Measurements from ENCODE around the gene CHRNE.

DNA sequence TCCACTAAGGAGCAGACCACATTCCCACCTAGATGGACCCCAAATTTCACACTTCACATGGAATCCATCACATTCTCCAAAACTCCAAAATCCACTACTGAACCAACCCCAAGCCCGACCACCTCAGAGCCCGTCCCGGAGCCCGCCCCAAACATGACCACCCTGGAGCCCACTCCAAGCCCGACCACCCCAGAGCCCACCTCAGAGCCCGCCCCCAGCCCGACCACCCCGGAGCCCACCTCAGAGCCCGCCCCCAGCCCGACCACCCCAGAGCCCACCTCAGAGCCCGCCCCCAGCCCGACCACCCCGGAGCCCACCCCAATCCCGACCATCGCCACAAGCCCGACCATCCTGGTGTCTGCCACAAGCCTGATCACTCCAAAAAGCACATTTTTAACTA is 30.7 kb upstream of the CHRNE start:
- TF ChIP-seq, protein P1, sequence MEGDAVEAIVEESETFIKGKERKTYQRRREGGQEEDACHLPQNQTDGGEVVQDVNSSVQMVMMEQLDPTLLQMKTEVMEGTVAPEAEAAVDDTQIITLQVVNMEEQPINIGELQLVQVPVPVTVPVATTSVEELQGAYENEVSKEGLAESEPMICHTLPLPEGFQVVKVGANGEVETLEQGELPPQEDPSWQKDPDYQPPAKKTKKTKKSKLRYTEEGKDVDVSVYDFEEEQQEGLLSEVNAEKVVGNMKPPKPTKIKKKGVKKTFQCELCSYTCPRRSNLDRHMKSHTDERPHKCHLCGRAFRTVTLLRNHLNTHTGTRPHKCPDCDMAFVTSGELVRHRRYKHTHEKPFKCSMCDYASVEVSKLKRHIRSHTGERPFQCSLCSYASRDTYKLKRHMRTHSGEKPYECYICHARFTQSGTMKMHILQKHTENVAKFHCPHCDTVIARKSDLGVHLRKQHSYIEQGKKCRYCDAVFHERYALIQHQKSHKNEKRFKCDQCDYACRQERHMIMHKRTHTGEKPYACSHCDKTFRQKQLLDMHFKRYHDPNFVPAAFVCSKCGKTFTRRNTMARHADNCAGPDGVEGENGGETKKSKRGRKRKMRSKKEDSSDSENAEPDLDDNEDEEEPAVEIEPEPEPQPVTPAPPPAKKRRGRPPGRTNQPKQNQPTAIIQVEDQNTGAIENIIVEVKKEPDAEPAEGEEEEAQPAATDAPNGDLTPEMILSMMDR (IDR thresholded peaks at IDR 0.05) = no peak
- TF ChIP-seq POLR2A (IDR thresholded peaks at IDR 0.05) (no peak), POLR2AphosphoS5 (IDR thresholded peaks at IDR 0.05; ENCODE audit: insufficient read depth in 1 of 2, low read depth in 1 of 2) (no peak)
